HepG2 (cell line): ENCODE measurements around the gene UNC5CL. TPM values are rescaled to one million over a fixed set of nuclear protein-coding genes. Genes with fewer than 3 reads are reported as not detected.

Experiments used
- ATAC-seq: fragments of 200-7000 bp; cut with Tn5 transposase; 3 replicates; pipeline ENCODE4 v1.9.1; 2020; ENCODE audit warnings: mild to moderate bottlenecking, moderate library complexity
- BruUV-seq: library from RNA; stranded (reverse); fragments of 400-500 nt; replicated peaks from 2 replicates; lab custom pipeline; 2021; lab: Mats Ljungman, UMichigan
- CTCF ChIA-PET: fragments of 300-600 bp; formaldehyde crosslinking; extraction: SDS; loops from one replicate; lab custom pipeline; 2021; ENCODE audit warnings: low total read pairs, inconsistent platforms, low intra/inter-chr PET ratio; lab: Yijun Ruan, JAX
- POLR2A ChIA-PET: fragments of 350-600 bp; sonication (Branson Sonifier 250); formaldehyde crosslinking; loops from one replicate; lab custom pipeline; 2020; ENCODE audit warnings: antibody characterized with exemption, inconsistent platforms; lab: Yijun Ruan, JAX
- DNase-seq: peaks from one replicate; pipeline ENCODE4 v3.0.0-alpha.2; 2015; ENCODE audit warnings: low spot score
- FAIRE-seq: peaks from 3 replicates; lab custom pipeline; 2011; peaks lifted over from hg19 to GRCh38; lab: Jason Lieb, UNC
- H2AFZ ChIP-seq: one replicate; pipeline ENCODE4 v1.6.1; 2011; ENCODE audit warnings: low read length, inconsistent platforms
- H3K27ac ChIP-seq: fragments of 300-600 bp; 3 replicates; pipeline ENCODE4 v1.8.0; 2011; ENCODE audit warnings: mixed run types, mild to moderate bottlenecking, mixed read lengths, low read length, inconsistent platforms; ENCODE audit not compliant: insufficient read depth; ENCODE audit errors: extremely low read length
- H3K27me3 ChIP-seq, 2 experiments: fragments of 200-600 bp in 1 of 2; 2 replicates in 1 of 2; 3 replicates in 1 of 2; pipeline versions ENCODE4 v1.6.0 to v1.8.0; 2011; ENCODE audit warnings: low read length in 2 of 2, mild to moderate bottlenecking in 2 of 2, moderate library complexity in 2 of 2, inconsistent platforms in 1 of 2; ENCODE audit not compliant: insufficient read depth in 2 of 2, control insufficient read depth in 1 of 2
- H3K36me3 ChIP-seq, 2 experiments: fragments of 200-600 bp in 1 of 2; replicated peaks in 1 of 2; 2 replicates in 1 of 2; 3 replicates in 1 of 2; pipeline versions ENCODE4 v1.5.1 to v1.8.0; 2011; ENCODE audit warnings: low read length in 2 of 2, inconsistent platforms in 1 of 2; ENCODE audit not compliant: insufficient read depth in 2 of 2, control insufficient read depth in 1 of 2
- H3K4me1 ChIP-seq: 2 replicates; pipeline ENCODE4 v1.5.1; 2012; ENCODE audit warnings: low read length, inconsistent platforms; ENCODE audit not compliant: insufficient read depth
- H3K4me2 ChIP-seq: 2 replicates; pipeline ENCODE4 v1.6.0; 2011; ENCODE audit warnings: low read depth, low read length, inconsistent platforms
- H3K4me3 ChIP-seq, 3 experiments: fragments of 200-600 bp in 1 of 3; sonication (generic), shearing (Covaris generic) in 1 of 3; replicated peaks in 1 of 3; 2 replicates each; pipeline ENCODE4 v1.5.1; 2011 to 2016; ENCODE audit warnings: low read length in 3 of 3, inconsistent platforms in 2 of 3, low read depth in 2 of 3, mild to moderate bottlenecking in 2 of 3, control low read depth in 1 of 3, mixed read lengths in 1 of 3; ENCODE audit not compliant: insufficient read depth in 1 of 3
- H3K79me2 ChIP-seq: one replicate; pipeline ENCODE4 v1.6.1; 2011; ENCODE audit warnings: low read length, inconsistent platforms; ENCODE audit not compliant: insufficient read depth
- H3K9ac ChIP-seq: 2 replicates; pipeline ENCODE4 v1.6.0; 2011; ENCODE audit warnings: mild to moderate bottlenecking, low read depth, low read length, inconsistent platforms; ENCODE audit not compliant: insufficient read depth
- H3K9me3 ChIP-seq: 2 replicates; pipeline ENCODE4 v1.5.1; 2012; ENCODE audit warnings: mild to moderate bottlenecking, low read length
- H4K20me1 ChIP-seq: 2 replicates; pipeline ENCODE4 v1.6.0; 2011; ENCODE audit warnings: inconsistent platforms, mild to moderate bottlenecking, low read length, moderate library complexity; ENCODE audit not compliant: insufficient read depth
- AGO2 ChIP-seq: fragments of 200-400 bp; formaldehyde crosslinking; optimal IDR thresholded peaks from 2 replicates; pipeline ENCODE3; 2017; ENCODE audit warnings: mild to moderate bottlenecking, low read depth, low read length, moderate library complexity
- BRCA1 ChIP-seq: sonication (generic); formaldehyde crosslinking; IDR thresholded peaks from 2 replicates; pipeline ENCODE4 v1.4.0; 2020; ENCODE audit warnings: missing genetic modification reagents
- CEBPB ChIP-seq: IDR thresholded peaks from 2 replicates; pipeline ENCODE4 v1.6.1; 2011; ENCODE audit warnings: low read depth, low read length, improper control_type of control experiment, borderline replicate concordance
- DBP ChIP-seq: sonication (generic); formaldehyde crosslinking; IDR thresholded peaks from 2 replicates; pipeline ENCODE4 v1.4.0; 2020; ENCODE audit warnings: missing genetic modification reagents; ENCODE audit errors: not compliant biosample characterization
- MED13 ChIP-seq: sonication (generic); formaldehyde crosslinking; IDR thresholded peaks from 2 replicates; pipeline ENCODE4 v1.5.0; 2020; ENCODE audit warnings: missing genetic modification reagents
- NFKB2 ChIP-seq: sonication (generic); formaldehyde crosslinking; IDR thresholded peaks from 2 replicates; pipeline ENCODE4 v1.4.0; 2020; ENCODE audit warnings: missing genetic modification reagents, borderline replicate concordance
- PPARG ChIP-seq: conservative IDR thresholded peaks from 2 replicates; pipeline ENCODE4 v1.6.1; 2016; ENCODE audit warnings: missing biosample characterization, missing genetic modification reagents
- ZBTB46 ChIP-seq: sonication (generic); formaldehyde crosslinking; IDR thresholded peaks from 2 replicates; pipeline ENCODE4 v1.4.0; 2020; ENCODE audit warnings: mild to moderate bottlenecking, missing genetic modification reagents, borderline replicate concordance
- ZFP37 ChIP-seq: sonication (generic); formaldehyde crosslinking; IDR thresholded peaks from 2 replicates; pipeline ENCODE4 v1.4.0; 2020; ENCODE audit warnings: missing genetic modification reagents, borderline replicate concordance
- ZFP62 ChIP-seq: sonication (generic); formaldehyde crosslinking; IDR thresholded peaks from 2 replicates; pipeline ENCODE4 v1.4.0; 2020; ENCODE audit warnings: missing genetic modification reagents
- ZKSCAN1 ChIP-seq: fragments of 150-350 bp; IDR thresholded peaks from 2 replicates; pipeline ENCODE4 v1.6.1; 2014; ENCODE audit warnings: low read length
- ZMAT3 ChIP-seq: sonication (generic); formaldehyde crosslinking; conservative IDR thresholded peaks from 2 replicates; pipeline ENCODE4 v1.7.0; 2021; ENCODE audit warnings: missing genetic modification reagents
- ZNF12 ChIP-seq: sonication (generic); formaldehyde crosslinking; IDR thresholded peaks from 2 replicates; pipeline ENCODE4 v1.5.0; 2020; ENCODE audit warnings: missing genetic modification reagents
- ZNF572 ChIP-seq: sonication (generic); formaldehyde crosslinking; IDR thresholded peaks from 2 replicates; pipeline ENCODE4 v1.5.1; 2020; ENCODE audit warnings: mild to moderate bottlenecking, missing genetic modification reagents
- ZNF577 ChIP-seq: sonication (generic); formaldehyde crosslinking; IDR thresholded peaks from 2 replicates; pipeline ENCODE4 v1.4.0; 2020; ENCODE audit warnings: mild to moderate bottlenecking, low read depth, missing genetic modification reagents, borderline replicate concordance
- ZNF589 ChIP-seq: sonication (generic); formaldehyde crosslinking; conservative IDR thresholded peaks from 2 replicates; pipeline ENCODE4 v1.8.0; 2022; ENCODE audit warnings: mild to moderate bottlenecking, moderate library complexity, missing genetic modification reagents
- ZNF709 ChIP-seq: sonication (generic); formaldehyde crosslinking; IDR thresholded peaks from 2 replicates; pipeline ENCODE4 v1.5.0; 2020; ENCODE audit warnings: mild to moderate bottlenecking, missing genetic modification reagents
- ZNF784 ChIP-seq: sonication (generic); formaldehyde crosslinking; IDR thresholded peaks from 2 replicates; pipeline ENCODE4 v1.5.1; 2020; ENCODE audit warnings: missing genetic modification reagents, mild to moderate bottlenecking, borderline replicate concordance
- WGBS: methylation state at CpG from one replicate; pipeline ENCODE4 v1.1.6; 2017; ENCODE audit warnings: low lambda C conversion rate; 5-methylcytosine and 5-hydroxymethylcytosine counted together
- in situ Hi-C: cut with HindIII; loops from 2 replicates; pipeline ENCODE4 v1.10.0; 2017; ENCODE audit warnings: low pct_unique_long_range_greater_than_20kb; ENCODE audit not compliant: extremely low pct_ligation_motif_present
- intact Hi-C: fragments of 100-400 bp; cut with micrococcal nuclease; formaldehyde crosslinking; loops from one replicate; pipeline ENCODE4 v1.10.0; 2022; ENCODE audit not compliant: unreplicated experiment
- polyA plus RNA-seq, 8 experiments: library from polyadenylated mRNA; depleted of rRNA in 3 of 8; stranded (reverse) in 7 of 8; unstranded in 1 of 8; fragments of >200 nt; fragmentation: Illumina TruSeq in 4 of 8; extraction: Trizol in 4 of 8; gene quantifications; 2 replicates each; pipeline versions ENCODE4 v1.2.1 to v1.2.3, GENCODE V29; 2011 to 2016; ENCODE audit warnings: low read depth in 4 of 8, missing spikeins in 1 of 8, mixed read lengths in 1 of 8; ENCODE audit not compliant: insufficient read depth in 1 of 8
- total RNA-seq, 5 experiments: library from RNA; depleted of rRNA; stranded (reverse); fragments of >200 nt; fragmentation: Illumina TruSeq; extraction: Trizol; gene quantifications; 2 replicates each; pipeline ENCODE4 v1.2.3, GENCODE V29; 2016; ENCODE audit warnings: low read depth in 1 of 5
- TF ChIP-seq, protein P1 (sequence below): sonication (generic); formaldehyde crosslinking; IDR thresholded peaks from 2 replicates; pipeline ENCODE4 v1.4.0; 2020; ENCODE audit warnings: mild to moderate bottlenecking, missing genetic modification reagents

UNC5CL gene
- total and polyA plus RNA-seq, 2 of the 13 experiments (the other 11 are each of a cell fraction or from before 2014, with no cell fraction given): 2.4 to 2.5 TPM

- CTCF ChIA-PET: no interaction called here
- no peak for FAIRE-seq
- Histone ChIP-seq H2AFZ (no peak overlapping the region), H3K9ac (peak overlapping the region; percentile 99), H3K79me2 (peaks cover 56% of the 10 kb centered on the region), H3K4me1 (peaks cover 43% of the 10 kb centered on the region), H3K4me2 (peak overlapping the region; percentile 93), H3K27me3 (no peaks in the 10 kb centered on the region; a peak in 2 of 5 replicates), H4K20me1 (peaks cover 17% of the 10 kb centered on the region), H3K36me3 (peaks cover 0 to 12% of the 10 kb centered on the region in 2 experiments; a peak in 3 of 5 replicates), H3K9me3 (no peaks in the 10 kb centered on the region), H3K27ac (peak overlapping the region; percentile 97), H3K4me3 (peak overlapping the region; percentile 97 to 100 (median 98))
- intact Hi-C loops (loop anchor here (2.0 kb wide), 2 partner anchors 115 to 175 kb away; no protein-coding TSS in a partner anchor), in situ Hi-C loops (loop anchor here (5.0 kb wide), 1 partner anchor 76 kb away; no protein-coding TSS in a partner anchor)
- peak; percentile 47 for ATAC-seq
- BruUV-seq: no TSS peak
- DNase-seq: peak; percentile 86
- 1% methylated on average over 22 of the region's 74 CpGs for WGBS
- POLR2A ChIA-PET: interaction anchor here (1.0 to 3.0 kb wide), 18 partner anchors 10 to 1490 kb away, joined by 3 to 46 read pairs (median 5); partner anchors contain the start of genes TSPO2, UBR2 and UNC5CL
- TF ChIP-seq ZKSCAN1 (no peak), DBP (CRISPR knock-in tag) (peak; percentile 68), ZBTB46 (CRISPR knock-in tag) (no peak), ZNF572 (0 out of 2 replicates have a peak, but pooled peaks have one; percentile 58), BRCA1 (CRISPR knock-in tag) (no peak), ZNF12 (no peak; the same call in 1 of the 2 replicates), CEBPB (no peak), ZNF589 (CRISPR knock-in tag) (no peak), ZMAT3 (CRISPR knock-in tag) (peak; percentile 53; the same call in 1 of the 2 replicates), ZFP37 (0 out of 2 replicates have a peak, but pooled peaks have one; percentile 50), ZFP62 (CRISPR knock-in tag) (peak; percentile 13; the same call in 1 of the 2 replicates), ZNF577 (CRISPR knock-in tag) (no peak), MED13 (CRISPR knock-in tag) (peak; percentile 38; the same call in 1 of the 2 replicates), ZNF784 (no peak; the same call in 1 of the 2 replicates), NFKB2 (CRISPR knock-in tag) (peak; percentile 80; the same call in 1 of the 2 replicates), PPARG (CRISPR knock-in tag) (0 out of 2 replicates have a peak, but pooled peaks have one; percentile 35), AGO2 (peak; percentile 100), ZNF709 (no peak; the same call in 1 of the 2 replicates)
- TF ChIP-seq, protein P1, sequence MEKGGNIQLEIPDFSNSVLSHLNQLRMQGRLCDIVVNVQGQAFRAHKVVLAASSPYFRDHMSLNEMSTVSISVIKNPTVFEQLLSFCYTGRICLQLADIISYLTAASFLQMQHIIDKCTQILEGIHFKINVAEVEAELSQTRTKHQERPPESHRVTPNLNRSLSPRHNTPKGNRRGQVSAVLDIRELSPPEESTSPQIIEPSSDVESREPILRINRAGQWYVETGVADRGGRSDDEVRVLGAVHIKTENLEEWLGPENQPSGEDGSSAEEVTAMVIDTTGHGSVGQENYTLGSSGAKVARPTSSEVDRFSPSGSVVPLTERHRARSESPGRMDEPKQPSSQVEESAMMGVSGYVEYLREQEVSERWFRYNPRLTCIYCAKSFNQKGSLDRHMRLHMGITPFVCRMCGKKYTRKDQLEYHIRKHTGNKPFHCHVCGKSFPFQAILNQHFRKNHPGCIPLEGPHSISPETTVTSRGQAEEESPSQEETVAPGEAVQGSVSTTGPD (CRISPR knock-in tag): 0 out of 2 replicates have a peak, but pooled peaks have one; percentile 15
Measured at GRCh38 chr6:41073203-41073967, 34.4 kb upstream of the UNC5CL start.
